Glomerular visceral epithelial cell (primary cell): ENCODE results near the gene SLIRP.
A peak's percentile ranks its signal among the peaks of the same experiment; 100 is the strongest.
"Not testable (repeated sequence)": the region's sequence is repeated elsewhere in the genome, so short reads cannot be mapped to it uniquely, and the experiment has no call there.

Experiments
- DNase-seq: peaks from one replicate; pipeline ENCODE4 v3.0.0-alpha.2; 2016; ENCODE audit errors: extremely low spot score

Gene SLIRP

GRCh38 chr14:77707724-77708408 is at the start of gene SLIRP, which contains the start of gene ALKBH1:
Gene SLIRP (plus strand): TSS chr14:77708103. CDS start chr14:77708112, 9 bp downstream.
Gene ALKBH1 (minus strand): TSS chr14:77708023. CDS start chr14:77708004, 19 bp downstream.
- peak; percentile 77 for DNase-seq

GRCh38 chr14:77659831-77660230 is 48.1 kb upstream of the SLIRP start:
- DNase-seq, result no peak

- DNase-seq, result peak; percentile 28
Observed at GRCh38 chr14:77660754-77661153, 47.1 kb upstream of the SLIRP start.

GRCh38 chr14:77661562-77661961 is 46.3 kb upstream of the SLIRP start:
- not testable (repeated sequence) for DNase-seq

GRCh38 chr14:77663293-77663692 is 44.6 kb upstream of the SLIRP start:
- DNase-seq, result no peak

GRCh38 chr14:77667331-77667730 is 40.6 kb upstream of the SLIRP start:
- DNase-seq, result no peak

- DNase-seq, result no peak
Observed at GRCh38 chr14:77673193-77673592, 34.7 kb upstream of the SLIRP start.

GRCh38 chr14:77674931-77675330 is 33.0 kb upstream of the SLIRP start:
- DNase-seq, result no peak

- DNase-seq, result peak; percentile 20
Observed at GRCh38 chr14:77681196-77682157, 26.4 kb upstream of the SLIRP start.

GRCh38 chr14:77682158-77682553 is 25.7 kb upstream of the SLIRP start:
- DNase-seq, result peak; percentile 7

GRCh38 chr14:77691259-77691658 is 16.6 kb upstream of the SLIRP start:
- no peak for DNase-seq

- DNase-seq, result peak; percentile 25
Observed at GRCh38 chr14:77707355-77707723, 564 bp upstream of the SLIRP start.

- DNase-seq, result no peak
Observed at GRCh38 chr14:77708749-77709148, 846 bp downstream of the SLIRP start.

GRCh38 chr14:77709412-77709811 is 1.5 kb downstream of the SLIRP start:
- DNase-seq, result no peak

- no peak for DNase-seq
Observed at GRCh38 chr14:77710364-77710763, 2.5 kb downstream of the SLIRP start.

- no peak for DNase-seq
Observed at GRCh38 chr14:77714926-77715325, 7.0 kb downstream of the SLIRP start.

- DNase-seq, result no peak
Observed at GRCh38 chr14:77717608-77718305, 9.9 kb downstream of the SLIRP start.

GRCh38 chr14:77721437-77721836 is 13.5 kb downstream of the SLIRP start:
- DNase-seq, result no peak

- no peak for DNase-seq
Observed at GRCh38 chr14:77722301-77722700, 14.4 kb downstream of the SLIRP start.

GRCh38 chr14:77730976-77731497 is 23.1 kb downstream of the SLIRP start:
- DNase-seq, result no peak

GRCh38 chr14:77738559-77739250 is 30.8 kb downstream of the SLIRP start:
- no peak for DNase-seq
